Measurements from ENCODE around the gene ZNFX1.
"Not testable (repeated sequence)": the region's sequence is repeated elsewhere in the genome, so short reads cannot be mapped to it uniquely, and the experiment has no call there.

ZNFX1 gene

DNA sequence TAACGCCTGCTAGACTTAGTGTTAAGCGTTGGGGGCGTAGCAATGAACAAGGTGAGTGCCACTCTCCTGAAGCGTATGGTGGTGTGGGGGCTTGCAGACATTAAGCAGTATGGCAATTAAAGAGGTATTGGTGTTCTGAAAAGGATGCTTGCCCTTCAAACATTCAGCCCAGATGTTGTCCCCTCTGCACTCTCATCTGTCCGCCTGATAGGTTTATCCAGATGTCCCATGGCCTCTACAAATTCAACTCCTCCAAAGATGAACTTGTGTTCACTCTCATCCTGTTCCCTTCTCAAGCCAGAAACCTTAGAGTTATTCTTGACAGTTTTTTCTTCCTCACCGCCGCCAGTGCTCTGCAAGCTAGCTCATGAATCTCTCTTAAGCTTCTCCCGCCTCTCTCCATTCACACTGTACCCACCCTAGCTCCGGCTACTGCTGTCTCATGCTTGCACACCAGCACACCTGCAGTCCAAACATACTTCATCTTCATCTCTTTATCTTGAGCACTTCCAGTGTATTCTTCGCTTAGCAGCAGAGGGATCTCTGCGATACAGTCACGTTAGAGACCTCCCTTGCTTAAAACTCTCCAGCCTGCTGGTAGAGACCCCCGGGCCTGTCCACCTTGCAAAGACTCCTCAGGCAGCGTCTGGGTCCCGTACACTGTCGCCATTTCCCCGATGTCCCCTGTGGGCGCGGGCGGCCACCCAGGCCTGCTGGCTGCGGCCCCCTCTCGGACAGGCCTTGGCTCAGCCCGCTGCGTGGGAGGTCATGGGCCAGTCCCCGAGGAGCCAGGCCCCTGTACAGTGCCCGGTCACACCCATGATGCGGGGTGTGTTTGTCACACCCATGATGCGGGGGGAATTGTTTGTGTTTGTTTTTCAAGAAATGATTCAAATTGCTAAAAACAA is 57.7 kb downstream of the ZNFX1 start:
- H3K27ac ChIP-seq (ENCODE audit: low read depth, low read length), result no peak overlapping the region
- 75% methylated on average over 28 of the region's 28 CpGs for WGBS
- H3K4me3 ChIP-seq (ENCODE audit: low read length), result peak overlapping the region; percentile 89
- H3K9ac ChIP-seq (ENCODE audit: low read depth, low read length), result peak overlapping the region; percentile 84
- no peaks in the 10 kb centered on the region for H3K9me3 ChIP-seq (ENCODE audit: insufficient read depth, low read depth, low read length)
- H3K4me1 ChIP-seq (ENCODE audit: insufficient read depth, low read length), result peaks cover 5% of the 10 kb centered on the region; the same call in 1 of the 2 replicates
- H3K36me3 ChIP-seq (ENCODE audit: insufficient read depth, low read length), result peaks cover 38% of the 10 kb centered on the region
- H3K27me3 ChIP-seq (ENCODE audit: insufficient read depth, low read length), result no peaks in the 10 kb centered on the region

DNA sequence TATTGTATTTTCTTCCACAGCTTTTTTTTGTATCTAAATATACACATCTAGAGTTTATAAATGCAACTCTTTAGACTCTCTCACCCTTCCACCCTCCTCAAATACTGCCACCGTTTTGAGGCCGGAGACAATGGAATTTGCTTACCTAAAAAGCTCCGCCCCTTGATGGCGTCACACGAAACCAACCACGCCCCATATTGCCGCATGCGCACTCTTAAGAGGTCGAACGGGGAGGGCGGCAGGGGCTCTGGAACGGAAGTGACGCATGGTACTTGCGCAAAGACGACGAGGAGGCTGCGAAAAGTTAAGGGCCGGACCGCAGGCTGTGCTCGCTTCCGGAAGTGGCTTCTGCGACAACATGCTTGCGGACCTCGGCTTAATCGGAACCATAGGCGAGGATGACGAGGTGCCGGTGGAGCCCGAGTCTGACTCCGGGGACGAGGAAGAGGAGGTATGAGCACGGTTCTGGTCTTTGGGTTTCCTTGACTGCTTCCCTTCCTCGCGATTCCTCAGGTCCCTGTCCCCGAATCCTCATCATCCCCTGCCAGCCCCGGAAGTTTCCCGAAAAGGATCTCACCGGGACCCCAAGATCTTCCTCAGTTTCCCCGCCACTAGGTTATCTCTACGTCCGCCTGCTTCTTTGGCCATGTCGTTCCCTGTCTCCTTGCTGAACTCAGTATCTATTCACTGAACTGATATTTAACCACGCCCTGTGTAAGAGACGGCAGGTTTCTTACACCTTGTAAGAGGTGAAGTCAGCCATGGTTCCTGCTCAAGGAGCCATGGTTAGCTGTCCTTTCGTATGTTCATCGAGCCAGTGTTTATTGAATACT is 58.5 kb downstream of the ZNFX1 start, which contains the start of gene DDX27:
Gene DDX27 (plus strand): TSS at position 326 of the 833 bp plus-strand sequence. CDS start 33 bp downstream, at position 359.
- peak within 1 kb of the TSS; percentile 83 for H3K27ac ChIP-seq (ENCODE audit: low read depth, low read length)
- peaks cover 5% of the 10 kb centered on the region; the same call in 1 of the 2 replicates for H3K4me1 ChIP-seq (ENCODE audit: insufficient read depth, low read length)
- no peaks in the 10 kb centered on the region for H3K9me3 ChIP-seq (ENCODE audit: insufficient read depth, low read depth, low read length)
- peak within 1 kb of the TSS; percentile 84 for H3K9ac ChIP-seq (ENCODE audit: low read depth, low read length)
- H3K36me3 ChIP-seq (ENCODE audit: insufficient read depth, low read length), result peaks cover 29% of the 10 kb centered on the region
- under 1% methylated on average over 46 of the region's 46 CpGs for WGBS
- H3K27me3 ChIP-seq (ENCODE audit: insufficient read depth, low read length), result no peaks in the 10 kb centered on the region
- H3K4me3 ChIP-seq (ENCODE audit: low read length), result peak within 1 kb of the TSS; percentile 89

DNA sequence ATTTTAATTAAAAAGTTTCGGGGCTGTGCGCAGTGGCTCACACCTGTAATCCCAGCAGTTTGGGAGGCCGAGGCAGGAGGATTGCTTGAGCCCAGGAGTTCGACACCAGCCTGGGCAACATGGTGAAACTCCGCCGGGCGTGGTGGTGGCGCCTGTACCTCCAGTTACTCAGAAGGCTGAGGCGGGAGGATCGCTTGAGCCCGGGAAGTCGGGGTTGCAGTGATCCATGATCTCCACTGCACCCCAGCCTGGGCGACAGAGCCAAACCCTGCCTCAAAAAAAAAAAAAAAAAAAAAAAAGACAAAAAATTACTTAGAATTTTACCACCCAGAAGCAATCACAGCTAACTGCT is 59.1 kb downstream of the ZNFX1 start:
- not testable (repeated sequence) for H3K27me3 ChIP-seq (ENCODE audit: insufficient read depth, low read length); H3K9me3 ChIP-seq (ENCODE audit: insufficient read depth, low read depth, low read length); H3K4me1 ChIP-seq (ENCODE audit: insufficient read depth, low read length)
- H3K27ac ChIP-seq (ENCODE audit: low read depth, low read length), result peak overlapping the region; percentile 83
- peaks cover 23% of the 10 kb centered on the region for H3K36me3 ChIP-seq (ENCODE audit: insufficient read depth, low read length)
- 68% methylated on average over 13 of the region's 13 CpGs for WGBS
- peak overlapping the region; percentile 62; the same call in 1 of the 2 replicates for H3K9ac ChIP-seq (ENCODE audit: low read depth, low read length)
- H3K4me3 ChIP-seq (ENCODE audit: low read length), result peak overlapping the region; percentile 89

DNA sequence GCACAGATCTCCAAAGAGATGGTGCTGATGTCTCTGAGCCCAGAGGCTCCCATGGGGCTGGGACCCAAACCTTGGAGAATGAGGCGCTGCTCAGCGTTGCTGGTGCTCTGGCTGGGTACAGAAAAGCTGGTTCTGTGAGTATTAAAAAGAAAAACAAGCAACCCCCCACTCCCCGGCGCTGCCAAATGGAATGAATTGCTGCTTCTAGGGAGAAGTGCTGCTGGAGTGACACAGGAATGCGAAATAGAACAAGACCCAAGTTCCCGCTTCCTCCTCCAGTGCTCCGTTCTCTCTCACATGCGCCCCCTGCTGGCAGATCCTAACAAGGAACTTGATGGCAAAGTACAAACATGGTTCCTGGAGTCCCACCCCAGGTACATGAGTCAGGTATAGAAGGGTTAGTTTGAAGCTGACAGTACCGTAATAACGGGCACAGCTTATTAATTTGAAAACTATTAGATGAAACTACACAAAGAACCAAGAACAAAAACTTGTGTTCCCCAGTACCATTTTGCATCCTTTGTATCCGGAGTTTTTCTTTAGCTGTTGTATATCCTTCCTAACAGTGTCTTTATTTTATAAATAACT is 60.8 kb downstream of the ZNFX1 start:
- WGBS, result 22% methylated on average over 10 of the region's 11 CpGs
- H3K4me3 ChIP-seq (ENCODE audit: low read length), result no peak overlapping the region; the same call in 1 of the 2 replicates
- no peak overlapping the region for H3K9ac ChIP-seq (ENCODE audit: low read depth, low read length)

DNA sequence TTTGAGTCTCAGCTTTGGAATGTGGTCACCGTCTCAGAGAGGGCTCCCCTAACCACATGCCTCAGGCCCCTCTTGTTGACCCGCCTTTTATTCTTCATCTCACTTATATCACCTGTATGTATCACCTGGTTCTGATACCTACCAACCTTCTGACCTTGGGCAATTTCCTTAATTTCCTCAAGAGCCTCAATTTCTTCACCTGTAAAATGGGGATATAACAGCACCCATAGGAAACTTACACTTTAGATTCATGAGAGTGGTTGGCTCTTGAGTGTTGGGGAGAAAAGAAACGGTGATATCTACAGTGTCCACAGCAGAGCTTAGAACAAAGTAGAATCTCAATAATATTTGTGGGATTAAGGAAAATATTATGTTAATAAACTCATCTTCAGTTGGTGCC is 62.6 kb downstream of the ZNFX1 start:
- Histone ChIP-seq H3K9me3 (ENCODE audit: insufficient read depth, low read depth, low read length) (no peaks in the 10 kb centered on the region), H3K9ac (ENCODE audit: low read depth, low read length) (no peak overlapping the region), H3K4me1 (ENCODE audit: insufficient read depth, low read length) (peaks cover 5% of the 10 kb centered on the region), H3K27ac (ENCODE audit: low read depth, low read length) (no peak overlapping the region), H3K36me3 (ENCODE audit: insufficient read depth, low read length) (no peaks in the 10 kb centered on the region), H3K4me3 (ENCODE audit: low read length) (no peak overlapping the region), H3K27me3 (ENCODE audit: insufficient read depth, low read length) (no peaks in the 10 kb centered on the region)
- 91% methylated on average over 3 of the region's 3 CpGs for WGBS

More for the DNA sequence above, 60.8 kb downstream of the ZNFX1 start:
- Histone ChIP-seq H3K36me3 (ENCODE audit: insufficient read depth, low read length) (peaks cover 10% of the 10 kb centered on the region), H3K27me3 (ENCODE audit: insufficient read depth, low read length) (no peaks in the 10 kb centered on the region), H3K27ac (ENCODE audit: low read depth, low read length) (no peak overlapping the region), H3K9me3 (ENCODE audit: insufficient read depth, low read depth, low read length) (no peaks in the 10 kb centered on the region), H3K4me1 (ENCODE audit: insufficient read depth, low read length) (peaks cover 5% of the 10 kb centered on the region; the same call in 1 of the 2 replicates)

DNA sequence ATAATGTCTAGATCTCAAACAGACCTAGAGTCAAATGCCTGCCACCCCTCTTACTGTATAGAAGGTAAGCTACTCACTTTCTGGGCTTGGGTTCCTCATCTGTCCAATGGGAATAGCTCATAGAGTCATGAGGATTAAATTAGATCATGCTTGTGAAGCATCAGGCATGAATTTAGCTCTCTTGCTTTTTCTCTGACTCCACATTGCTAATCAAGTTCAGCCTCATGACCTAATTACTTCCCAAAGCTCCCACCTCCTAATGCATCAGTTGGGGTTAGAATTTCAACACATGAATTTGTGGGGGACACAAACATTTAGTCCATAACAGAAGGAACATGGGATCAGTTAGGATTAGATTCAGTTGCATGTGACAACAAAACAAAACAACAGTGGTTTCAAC is 63.3 kb downstream of the ZNFX1 start:
- Histone ChIP-seq H3K9ac (ENCODE audit: low read depth, low read length) (no peak overlapping the region), H3K27me3 (ENCODE audit: insufficient read depth, low read length) (no peaks in the 10 kb centered on the region), H3K27ac (ENCODE audit: low read depth, low read length) (no peak overlapping the region), H3K4me3 (ENCODE audit: low read length) (no peak overlapping the region), H3K9me3 (ENCODE audit: insufficient read depth, low read depth, low read length) (no peaks in the 10 kb centered on the region), H3K36me3 (ENCODE audit: insufficient read depth, low read length) (no peaks in the 10 kb centered on the region), H3K4me1 (ENCODE audit: insufficient read depth, low read length) (peaks cover 5% of the 10 kb centered on the region)

DNA sequence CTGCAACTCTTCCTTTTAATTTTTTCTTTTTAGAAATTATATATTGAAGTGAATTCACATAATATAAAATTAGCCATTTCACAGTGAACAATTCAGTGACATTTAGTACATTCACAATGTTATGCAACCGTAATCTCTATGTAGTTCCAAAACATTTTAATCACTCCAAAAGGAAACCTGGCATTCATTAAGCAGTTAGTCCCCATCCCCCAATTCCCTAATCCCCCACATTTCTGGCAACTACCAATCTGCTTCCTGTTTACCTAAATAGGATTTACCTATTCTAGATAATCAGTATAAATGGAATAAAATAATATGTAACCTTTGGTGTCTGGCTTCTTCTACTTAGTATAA is 67.1 kb downstream of the ZNFX1 start:
- Histone ChIP-seq H3K9me3 (ENCODE audit: insufficient read depth, low read depth, low read length) (no peaks in the 10 kb centered on the region), H3K27ac (ENCODE audit: low read depth, low read length) (no peak overlapping the region), H3K9ac (ENCODE audit: low read depth, low read length) (no peak overlapping the region), H3K4me1 (ENCODE audit: insufficient read depth, low read length) (no peaks in the 10 kb centered on the region; the same call in 1 of the 2 replicates), H3K27me3 (ENCODE audit: insufficient read depth, low read length) (no peaks in the 10 kb centered on the region), H3K4me3 (ENCODE audit: low read length) (no peak overlapping the region), H3K36me3 (ENCODE audit: insufficient read depth, low read length) (no peaks in the 10 kb centered on the region)
- 98% methylated on average over 1 of the region's 1 CpG for WGBS

DNA sequence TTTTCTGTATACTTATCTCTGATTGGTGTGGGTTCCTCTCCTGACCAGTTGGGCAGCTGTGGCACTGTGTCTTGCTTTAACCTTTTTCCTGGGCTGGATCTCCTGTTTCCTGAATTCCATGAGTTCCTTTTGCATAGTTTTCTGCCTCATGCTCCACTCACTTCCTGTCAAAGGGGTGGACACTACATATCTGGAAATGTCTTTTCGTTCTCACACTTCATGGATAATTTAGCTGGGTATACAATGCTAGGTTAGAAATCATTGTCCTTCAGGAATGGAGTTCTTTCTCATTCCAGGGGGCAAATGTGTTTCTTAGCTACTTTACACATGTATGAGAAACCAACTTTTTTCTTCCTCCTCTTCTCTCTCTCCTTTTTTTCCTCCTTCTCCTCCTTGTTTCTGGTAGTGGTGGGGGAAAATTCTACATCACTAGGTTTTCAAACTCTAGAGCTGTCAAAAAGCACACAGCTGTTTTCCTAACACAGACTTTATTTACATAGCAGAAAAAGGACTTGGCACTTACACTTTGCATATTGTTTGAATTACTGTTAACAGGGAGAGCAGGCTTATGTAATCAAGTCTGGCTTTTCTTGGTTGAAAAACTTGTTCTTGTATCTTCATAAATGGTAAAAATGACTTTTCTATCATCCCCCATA is 67.6 kb downstream of the ZNFX1 start:
- no peak overlapping the region for H3K9ac ChIP-seq (ENCODE audit: low read depth, low read length)
- 93% methylated on average over 1 of the region's 1 CpG for WGBS
- no peak overlapping the region for H3K27ac ChIP-seq (ENCODE audit: low read depth, low read length)
- no peaks in the 10 kb centered on the region; the same call in 1 of the 2 replicates for H3K4me1 ChIP-seq (ENCODE audit: insufficient read depth, low read length)
- H3K4me3 ChIP-seq (ENCODE audit: low read length), result no peak overlapping the region
- no peaks in the 10 kb centered on the region for H3K27me3 ChIP-seq (ENCODE audit: insufficient read depth, low read length)
- H3K36me3 ChIP-seq (ENCODE audit: insufficient read depth, low read length), result no peaks in the 10 kb centered on the region
- H3K9me3 ChIP-seq (ENCODE audit: insufficient read depth, low read depth, low read length), result no peaks in the 10 kb centered on the region

DNA sequence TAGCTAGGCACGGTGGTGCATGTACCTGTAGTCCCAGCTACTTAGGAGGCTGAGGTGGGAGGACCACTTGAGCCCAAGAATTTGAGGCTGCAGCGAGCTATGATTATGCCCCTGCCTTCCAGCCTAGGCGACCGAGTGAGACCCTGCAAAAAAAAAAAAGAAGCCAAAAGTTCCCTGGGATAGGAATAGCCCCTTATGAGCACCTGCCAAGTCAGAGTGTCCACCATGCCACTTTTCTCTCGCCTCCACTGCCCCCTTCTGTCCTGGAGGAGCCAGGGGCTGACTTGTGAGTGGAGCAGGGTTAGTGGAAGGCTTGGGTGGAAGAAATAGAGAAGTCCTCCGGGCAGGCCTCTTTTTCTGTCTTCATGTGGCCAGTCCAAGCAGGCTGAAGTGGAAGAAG is 70.8 kb downstream of the ZNFX1 start:
- Histone ChIP-seq H3K4me3 (ENCODE audit: low read length) (no peak overlapping the region), H3K27me3 (ENCODE audit: insufficient read depth, low read length) (no peaks in the 10 kb centered on the region)
- 86% methylated on average over 6 of the region's 6 CpGs for WGBS

DNA sequence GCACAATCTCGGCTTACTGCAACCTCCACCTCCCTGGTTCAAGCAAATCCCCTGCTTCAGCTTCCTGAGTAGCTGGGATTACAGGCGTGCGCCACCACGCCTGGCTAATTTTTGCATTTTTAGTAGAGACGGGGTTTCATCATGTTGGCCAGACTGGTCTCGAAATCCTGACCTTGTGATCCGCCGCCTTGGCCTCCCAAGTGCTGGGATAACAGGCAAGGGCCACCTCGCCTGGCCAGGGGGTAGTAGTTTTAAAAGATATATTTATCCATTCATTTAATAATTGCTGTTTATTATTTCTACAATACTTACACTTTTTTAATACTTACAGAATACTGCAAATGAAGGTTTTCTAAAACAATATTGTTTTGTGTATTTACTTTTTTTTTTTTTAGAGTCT is 74.1 kb downstream of the ZNFX1 start:
- no peak overlapping the region for H3K4me3 ChIP-seq (ENCODE audit: low read length)
- no peak overlapping the region for H3K9ac ChIP-seq (ENCODE audit: low read depth, low read length)
- H3K36me3 ChIP-seq (ENCODE audit: insufficient read depth, low read length), result no peaks in the 10 kb centered on the region
- 96% methylated on average over 8 of the region's 9 CpGs for WGBS
- H3K9me3 ChIP-seq (ENCODE audit: insufficient read depth, low read depth, low read length), result no peaks in the 10 kb centered on the region
- H3K27me3 ChIP-seq (ENCODE audit: insufficient read depth, low read length), result no peaks in the 10 kb centered on the region
- no peak overlapping the region for H3K27ac ChIP-seq (ENCODE audit: low read depth, low read length)
- no peaks in the 10 kb centered on the region for H3K4me1 ChIP-seq (ENCODE audit: insufficient read depth, low read length)

More for the DNA sequence above, 70.8 kb downstream of the ZNFX1 start:
- no peak overlapping the region for H3K9ac ChIP-seq (ENCODE audit: low read depth, low read length)
- H3K27ac ChIP-seq (ENCODE audit: low read depth, low read length), result no peak overlapping the region
- no peaks in the 10 kb centered on the region for H3K36me3 ChIP-seq (ENCODE audit: insufficient read depth, low read length)
- H3K4me1 ChIP-seq (ENCODE audit: insufficient read depth, low read length), result no peaks in the 10 kb centered on the region; the same call in 1 of the 2 replicates
- H3K9me3 ChIP-seq (ENCODE audit: insufficient read depth, low read depth, low read length), result no peaks in the 10 kb centered on the region

Data from HUES64 (cell line).